ENCODE data around the gene KHDC4. TPM values are rescaled to one million over a fixed set of nuclear protein-coding genes. Genes with fewer than 3 reads are reported as not detected.

The KHDC4 gene
- total and polyA plus RNA-seq, 2 of the 13 experiments (the other 11 are each of a cell fraction or from before 2014, with no cell fraction given) = 33.5 to 92.0 TPM

GRCh38 chr1:155978325-155978972 lies 44.2 kb upstream of the KHDC4 start, which contains the start of gene ARHGEF2 (continued):
- TF ChIP-seq ARID4A (CRISPR knock-in tag; IDR thresholded peaks at IDR 0.05; ENCODE audit: borderline replicate concordance) = peak; percentile 36
- TF ChIP-seq CC2D1A (CRISPR knock-in tag; IDR thresholded peaks at IDR 0.05) = no peak
- TF ChIP-seq ZNF563 (CRISPR knock-in tag; IDR thresholded peaks at IDR 0.05) = no peak
- no peak for TF ChIP-seq RBAK (CRISPR knock-in tag; IDR thresholded peaks at IDR 0.05)
- no peak for TF ChIP-seq ZNF740 (CRISPR knock-in tag; IDR thresholded peaks at IDR 0.05)
- TF ChIP-seq ZBTB33 (CRISPR knock-in tag; IDR thresholded peaks at IDR 0.05) = no peak
- no peak for TF ChIP-seq ZNF720 (CRISPR knock-in tag; IDR thresholded peaks at IDR 0.05)
- no peak for TF ChIP-seq MXI1 (IDR thresholded peaks at IDR 0.05; ENCODE audit: borderline replicate concordance, low read depth, low read length)
- TF ChIP-seq ZNF616 (CRISPR knock-in tag; IDR thresholded peaks at IDR 0.05; ENCODE audit: low read depth) = no peak
- TF ChIP-seq GFI1 (CRISPR knock-in tag; IDR thresholded peaks at IDR 0.05; ENCODE audit: borderline replicate concordance) = no peak
- no peak for TF ChIP-seq ZNF331 (CRISPR knock-in tag; IDR thresholded peaks at IDR 0.05)
- no peak for TF ChIP-seq ZNF816 (CRISPR knock-in tag; IDR thresholded peaks at IDR 0.05; ENCODE audit: borderline replicate concordance)
- TF ChIP-seq SRSF9 (IDR thresholded peaks at IDR 0.05; ENCODE audit: borderline replicate concordance, insufficient read depth, low read depth, low read length, poor library complexity, severe bottlenecking) = no peak
- TF ChIP-seq ZBTB8A (CRISPR knock-in tag; IDR thresholded peaks at IDR 0.05; ENCODE audit: borderline replicate concordance, low read depth) = no peak; the same call in 1 of the 2 replicates
- TF ChIP-seq NFKBIZ (CRISPR knock-in tag; IDR thresholded peaks at IDR 0.05) = no peak
- TF ChIP-seq TOE1 (CRISPR knock-in tag; IDR thresholded peaks at IDR 0.05) = no peak
- TF ChIP-seq ZBTB21 (CRISPR knock-in tag; IDR thresholded peaks at IDR 0.05) = no peak
- TF ChIP-seq ZNF576 (CRISPR knock-in tag; IDR thresholded peaks at IDR 0.05) = no peak
- no peak; the same call in 1 of the 2 replicates for TF ChIP-seq SMAD9 (CRISPR knock-in tag; IDR thresholded peaks at IDR 0.05)
- TF ChIP-seq ZNF580 (CRISPR knock-in tag; IDR thresholded peaks at IDR 0.05; ENCODE audit: borderline replicate concordance, low read depth) = no peak
- no peak for TF ChIP-seq KDM5B (CRISPR knock-in tag; IDR thresholded peaks at IDR 0.05; ENCODE audit: borderline replicate concordance)
- TF ChIP-seq TAF1 (CRISPR knock-in tag; IDR thresholded peaks at IDR 0.05) = peak; percentile 56; the same call in 1 of the 2 replicates
